DMS79 treated with DMSO at 0.1 percent for 48 hours (cell line): Measurements from ENCODE around the gene CAPN14.

Experiments
- DNase-seq: peaks from one replicate; lab custom pipeline; 2025; lab: John Stamatoyannopoulos, UW

CAPN14 gene

DNA sequence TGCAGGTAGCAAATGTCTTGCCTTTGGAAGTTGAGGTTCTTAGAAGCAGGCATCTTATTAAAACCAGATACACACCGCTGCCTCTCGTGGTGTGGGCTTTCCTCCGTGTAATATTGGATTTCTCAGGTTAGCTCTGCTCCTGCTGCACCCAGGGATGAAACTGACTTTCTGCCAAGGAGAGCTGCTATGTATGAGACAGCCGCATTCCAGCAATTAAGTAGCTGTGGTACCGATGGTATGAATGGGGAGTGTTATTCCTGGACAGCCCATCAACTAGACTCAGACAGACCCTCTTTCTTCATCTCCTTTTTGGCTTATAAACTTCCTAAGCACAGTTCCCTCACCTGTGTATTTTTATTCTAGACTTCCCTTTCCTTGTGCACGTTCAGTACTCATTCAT is 9.8 kb upstream of the CAPN14 start:
- DNase-seq, result no peak

DNA sequence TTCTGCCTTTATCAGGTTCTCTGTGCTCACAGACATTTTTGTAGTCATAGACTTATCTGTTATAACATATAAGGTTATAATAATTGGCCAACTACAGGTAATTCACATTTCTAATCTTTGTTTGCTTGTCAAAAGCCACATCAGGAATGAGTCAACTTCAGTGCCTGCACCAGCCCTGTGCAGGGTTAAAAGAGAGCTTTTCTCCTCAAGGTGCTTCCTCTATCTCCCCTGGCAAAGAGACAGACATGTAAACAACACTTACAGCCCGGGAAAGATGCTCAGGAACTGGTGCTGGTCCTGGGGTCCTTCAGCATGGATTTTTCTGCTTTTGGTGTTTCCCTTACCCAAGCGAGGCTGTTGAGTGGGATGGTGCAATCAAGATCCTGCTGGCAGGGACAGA is 9.0 kb upstream of the CAPN14 start:
- DNase-seq, result no peak

GRCh38 chr2:31223749-31224148 is 6.4 kb upstream of the CAPN14 start:
- no peak for DNase-seq

DNA sequence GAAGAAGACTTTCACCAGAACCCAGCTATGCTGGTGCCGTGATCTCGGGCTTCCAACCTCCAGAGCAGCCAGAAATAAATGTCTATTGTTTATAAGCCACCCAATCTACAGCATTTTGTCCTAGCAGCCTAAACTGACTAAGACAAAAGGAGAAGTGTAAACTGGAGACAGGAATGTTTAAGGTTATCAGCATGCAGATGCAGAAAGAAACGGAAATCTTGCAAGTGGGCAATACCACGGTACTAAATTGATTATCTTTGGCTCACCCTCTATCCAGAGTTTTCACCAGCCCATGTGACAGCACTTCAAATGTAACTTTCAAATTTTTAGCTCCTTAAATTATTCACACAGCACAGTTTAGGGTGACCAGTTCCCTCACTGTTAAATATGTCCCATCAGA is 5.7 kb upstream of the CAPN14 start:
- DNase-seq, result no peak

GRCh38 chr2:31222071-31222470 is 4.8 kb upstream of the CAPN14 start:
- DNase-seq, result no peak

GRCh38 chr2:31221544-31221943 is 4.2 kb upstream of the CAPN14 start:
- DNase-seq, result no peak

- DNase-seq, result no peak
These were observed 2.0 kb upstream of the CAPN14 start for GRCh38 chr2:31219131-31219969.

- no peak for DNase-seq
These were observed 581 bp downstream of the CAPN14 start for GRCh38 chr2:31216734-31217133.

GRCh38 chr2:31214444-31214915 is 2.8 kb downstream of the CAPN14 start:
- no peak for DNase-seq

- DNase-seq, result no peak
These were observed 3.5 kb downstream of the CAPN14 start for GRCh38 chr2:31213601-31214443.

DNA sequence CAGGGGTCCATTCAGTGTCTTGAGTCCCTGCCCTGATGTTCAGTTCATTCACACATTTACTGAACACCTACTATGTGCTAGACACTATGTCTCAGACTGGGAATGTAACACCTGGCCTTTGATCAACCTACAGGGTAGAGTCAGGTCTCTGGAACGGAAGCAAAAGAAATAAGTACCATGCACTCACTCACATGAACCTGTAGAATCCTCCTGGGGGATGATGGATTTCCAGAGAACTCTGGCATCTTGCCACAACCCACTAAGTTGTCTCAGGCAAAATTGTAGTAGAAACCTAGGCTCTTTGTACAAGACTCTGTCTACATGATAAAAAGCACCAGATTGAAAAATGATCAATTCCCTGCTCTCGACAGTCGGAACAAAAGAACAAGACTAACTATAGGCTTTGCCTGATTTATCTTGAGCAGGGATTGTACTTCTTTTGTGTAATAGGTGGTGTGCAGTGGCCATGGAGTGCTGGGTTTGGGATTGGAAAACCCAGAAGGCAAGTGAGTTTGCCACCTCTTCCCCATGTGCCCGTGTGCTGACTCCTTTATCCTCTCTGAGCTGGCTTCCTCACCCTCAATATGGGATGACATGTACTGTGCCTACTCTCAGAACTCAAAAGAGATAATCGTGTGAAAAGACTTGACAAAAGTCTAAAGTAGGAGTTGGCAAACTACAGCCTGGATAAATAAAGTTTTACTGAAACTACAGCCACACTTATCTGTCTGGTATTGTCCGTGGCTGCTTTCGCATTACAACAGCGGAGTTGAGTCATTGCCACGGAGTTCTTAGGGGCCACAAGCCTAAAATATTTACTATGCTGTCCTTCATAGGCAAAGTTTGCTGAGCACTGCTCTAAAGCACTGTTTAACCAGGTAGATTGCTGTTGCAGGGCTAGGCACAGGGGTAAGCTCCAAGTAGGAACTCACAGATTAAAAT is 4.4 kb downstream of the CAPN14 start:
- DNase-seq, result no peak

- DNase-seq, result no peak
These were observed 9.1 kb downstream of the CAPN14 start for GRCh38 chr2:31208240-31208639.

- no peak for DNase-seq
These were observed 9.5 kb downstream of the CAPN14 start for GRCh38 chr2:31207790-31208189.

- no peak for DNase-seq
These were observed 11.7 kb downstream of the CAPN14 start for GRCh38 chr2:31205613-31206012.

DNA sequence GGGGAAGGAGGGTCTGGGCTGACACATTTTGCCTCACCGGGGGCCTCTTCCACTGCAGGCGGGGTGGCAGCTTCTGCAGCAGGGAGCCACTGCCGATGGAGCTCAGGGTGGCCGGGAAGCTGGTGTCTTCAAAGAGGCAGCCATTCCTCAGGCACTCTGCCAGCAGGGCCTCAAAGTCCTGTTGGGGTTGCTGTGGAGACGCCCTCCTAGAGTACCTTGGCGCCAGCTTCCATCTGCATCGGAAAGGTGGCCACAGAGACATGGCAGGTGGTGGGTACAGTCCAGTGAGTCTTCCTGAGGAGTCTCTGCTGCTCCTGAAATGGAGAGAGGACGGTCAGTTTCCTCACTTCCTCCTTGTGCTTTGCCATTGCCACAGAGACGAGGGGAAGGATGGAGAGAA is 12.1 kb downstream of the CAPN14 start:
- peak; percentile 16 for DNase-seq

GRCh38 chr2:31204783-31205182 is 12.5 kb downstream of the CAPN14 start:
- DNase-seq, result no peak

GRCh38 chr2:31203916-31204315 is 13.4 kb downstream of the CAPN14 start:
- no peak for DNase-seq

GRCh38 chr2:31202833-31203232 is 14.5 kb downstream of the CAPN14 start:
- DNase-seq, result no peak

- no peak for DNase-seq
These were observed 15.3 kb downstream of the CAPN14 start for GRCh38 chr2:31202041-31202440.

- no peak for DNase-seq
These were observed 16.3 kb downstream of the CAPN14 start for GRCh38 chr2:31200972-31201371.

- no peak for DNase-seq
These were observed 18.1 kb downstream of the CAPN14 start for GRCh38 chr2:31199206-31199605.

GRCh38 chr2:31197669-31198068 is 19.6 kb downstream of the CAPN14 start:
- DNase-seq, result no peak
